GM19395 (cell line): Measurements from ENCODE around the gene PLCXD3.

ENCODE experiments used
- ATAC-seq: cut with Tn5 transposase; IDR thresholded peaks from one replicate; pipeline ENCODE4 v1.9.1; 2021; ENCODE audit warnings: mild to moderate bottlenecking, moderate library complexity; ENCODE audit not compliant: unreplicated experiment

The PLCXD3 gene

DNA sequence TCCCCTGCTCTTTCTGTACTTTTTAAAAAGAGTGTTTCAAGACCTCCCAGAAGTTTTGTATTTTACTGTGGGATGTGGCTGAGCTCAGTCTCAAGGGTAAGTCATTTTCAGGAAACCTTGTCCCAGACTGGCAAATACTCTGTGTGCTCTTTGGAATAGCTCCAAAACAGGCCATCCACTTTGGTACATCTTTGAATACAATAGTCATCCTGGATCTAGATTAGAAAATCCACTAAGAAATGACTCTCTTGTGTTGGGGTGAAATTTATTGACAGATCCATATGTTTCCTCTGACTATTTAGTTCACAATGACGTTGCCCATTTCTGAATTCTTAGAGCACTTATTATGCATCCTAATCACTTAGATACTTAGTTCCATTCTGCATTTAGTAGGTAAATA lies 95.2 kb downstream of the PLCXD3 start:
- ATAC-seq = no peak

DNA sequence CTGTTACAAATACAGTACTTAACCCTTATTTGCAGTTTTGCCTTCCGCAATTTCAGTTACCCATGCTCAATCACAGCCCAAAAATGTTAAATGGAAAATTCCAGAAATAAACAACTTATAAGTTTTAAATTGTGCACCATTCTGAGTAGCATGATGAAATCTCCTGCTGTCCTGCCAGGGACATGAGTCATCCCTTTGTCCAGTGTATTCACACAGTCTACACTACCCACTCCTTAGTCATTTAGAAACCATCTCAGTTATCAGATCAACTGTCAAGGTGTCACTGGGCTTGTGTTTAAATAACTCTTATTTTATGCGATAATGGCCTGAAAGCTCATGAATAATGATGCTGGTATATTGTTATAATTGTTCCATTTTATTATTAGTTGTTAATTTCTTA lies 95.8 kb downstream of the PLCXD3 start:
- ATAC-seq = no peak

DNA sequence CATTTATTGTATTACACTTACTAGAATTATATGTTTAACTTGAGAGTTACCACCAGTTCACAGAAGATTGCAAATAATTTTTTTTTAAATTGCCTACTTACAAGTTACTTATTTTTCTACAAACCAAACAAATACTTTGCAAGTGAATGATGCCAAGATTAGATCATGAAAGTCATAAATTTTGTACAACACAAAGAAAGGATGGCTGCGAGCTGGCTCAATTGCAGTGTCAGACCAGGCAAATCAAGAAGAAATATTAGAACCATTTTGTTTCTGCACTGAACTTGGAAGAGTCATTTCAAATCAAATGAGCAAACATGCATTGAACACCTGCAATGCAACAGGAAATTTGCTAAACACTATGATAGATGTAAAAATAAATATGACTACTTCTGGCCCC lies 97.3 kb downstream of the PLCXD3 start:
- ATAC-seq = no peak

DNA sequence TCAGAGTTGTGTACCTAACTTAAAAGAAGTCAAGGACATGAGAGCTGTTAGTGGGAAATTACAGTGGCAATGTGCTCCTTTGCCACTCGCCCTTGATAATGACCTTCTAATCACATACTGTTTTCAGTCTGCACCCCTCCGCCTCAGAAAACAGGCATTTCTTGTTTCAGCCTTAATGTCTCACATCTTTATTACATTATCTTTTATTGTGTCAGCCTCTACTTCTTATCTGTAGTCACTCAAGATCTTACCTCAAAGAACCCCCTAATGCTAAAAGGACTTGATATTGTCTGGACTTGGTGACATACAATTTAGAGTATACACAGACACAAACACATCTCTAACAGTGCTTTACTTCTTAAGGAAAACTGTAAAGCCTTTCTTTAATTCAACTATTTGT lies 97.9 kb downstream of the PLCXD3 start:
- no peak for ATAC-seq

DNA sequence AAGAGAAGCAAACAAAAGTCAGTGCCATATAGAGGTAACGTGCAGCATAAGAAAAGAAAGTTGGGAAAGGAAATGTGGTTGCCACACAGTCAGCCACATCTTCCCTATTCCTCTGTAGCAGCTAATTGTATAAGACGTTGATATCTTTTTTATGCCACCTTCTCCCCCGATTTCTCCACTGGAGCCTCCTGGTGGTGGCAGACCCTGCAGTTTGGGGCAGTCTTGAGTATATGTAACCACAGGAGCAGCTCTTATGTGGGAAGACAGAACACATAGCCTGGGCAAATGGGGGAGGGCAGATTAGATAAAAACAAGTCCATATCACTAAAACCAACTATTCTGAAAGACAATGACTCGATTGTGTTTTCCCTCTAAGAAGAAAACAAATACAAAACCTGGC lies 99.7 kb downstream of the PLCXD3 start:
- ATAC-seq = no peak

DNA sequence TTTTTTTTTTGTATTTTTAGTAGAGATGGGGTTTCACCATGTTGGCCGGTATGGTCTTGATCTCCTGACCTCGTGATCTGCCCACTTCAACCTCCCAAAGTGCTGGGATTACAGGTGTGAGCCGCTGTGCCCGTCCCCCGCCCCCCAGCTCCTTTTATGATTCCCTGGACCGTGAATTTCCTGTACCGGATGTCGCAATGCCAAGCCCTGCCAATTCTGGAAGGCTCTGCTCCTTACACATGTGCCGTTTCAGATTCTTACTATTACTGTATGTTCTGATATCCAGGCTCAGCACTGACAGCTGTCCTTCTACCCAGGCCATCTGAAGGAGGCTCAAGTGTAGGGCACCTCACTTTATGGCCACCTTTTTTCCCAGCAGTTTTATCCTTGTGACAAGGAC lies 100.1 kb downstream of the PLCXD3 start:
- no peak for ATAC-seq

DNA sequence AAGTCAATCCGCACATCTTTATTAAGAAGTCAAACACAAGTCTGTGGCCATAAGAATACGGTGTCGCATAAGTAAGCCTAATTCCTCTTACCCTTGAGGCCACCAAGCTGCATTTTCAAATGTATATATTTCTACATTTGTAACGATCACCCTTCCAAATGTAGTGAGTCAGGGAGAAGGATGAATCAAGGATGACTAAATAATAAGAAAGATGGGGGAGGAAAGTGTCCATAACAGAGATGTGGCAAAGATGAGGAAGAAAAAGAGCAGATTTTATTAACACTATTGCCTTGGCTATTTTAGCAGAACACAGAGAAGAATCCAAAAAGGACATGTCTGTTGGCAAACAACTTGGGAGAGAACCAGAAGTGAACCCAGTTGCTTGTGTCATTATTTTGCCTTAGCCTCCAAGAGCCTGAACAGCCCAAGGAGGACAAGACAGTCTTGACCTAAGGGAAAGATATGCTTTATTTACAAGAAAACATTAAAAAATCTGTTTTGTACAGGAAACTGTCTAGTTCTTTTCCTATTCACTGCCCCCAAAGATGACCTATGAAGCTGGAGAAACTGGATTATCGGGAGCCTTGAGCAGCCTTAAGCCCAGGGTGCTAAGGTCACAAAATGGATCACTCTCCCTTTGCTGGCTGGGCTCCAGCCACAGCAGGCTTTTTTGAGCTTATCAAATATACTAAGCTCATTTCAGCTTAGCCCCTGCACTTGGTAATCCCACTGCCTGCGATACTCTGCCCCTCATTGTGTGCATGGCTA lies 101.5 kb downstream of the PLCXD3 start:
- no peak for ATAC-seq

DNA sequence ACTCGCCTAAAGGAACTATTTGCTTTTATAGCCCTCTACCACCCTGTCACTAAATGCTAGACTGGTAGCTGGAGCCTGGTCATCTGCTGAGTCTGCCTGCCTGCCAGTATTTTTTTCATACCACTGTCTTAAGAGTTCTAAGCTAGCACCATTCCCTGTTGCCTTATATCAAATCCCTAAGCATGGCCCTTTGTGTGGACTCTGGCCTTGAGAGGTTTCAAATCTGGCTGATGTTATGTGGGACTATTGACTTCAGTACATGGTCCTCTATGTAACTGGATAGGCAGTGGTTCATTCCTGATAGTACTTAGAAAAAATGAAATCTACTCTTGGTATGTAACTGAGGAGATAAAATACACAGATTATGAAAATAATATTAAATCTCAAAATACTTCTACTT lies 103.5 kb downstream of the PLCXD3 start:
- no peak for ATAC-seq

DNA sequence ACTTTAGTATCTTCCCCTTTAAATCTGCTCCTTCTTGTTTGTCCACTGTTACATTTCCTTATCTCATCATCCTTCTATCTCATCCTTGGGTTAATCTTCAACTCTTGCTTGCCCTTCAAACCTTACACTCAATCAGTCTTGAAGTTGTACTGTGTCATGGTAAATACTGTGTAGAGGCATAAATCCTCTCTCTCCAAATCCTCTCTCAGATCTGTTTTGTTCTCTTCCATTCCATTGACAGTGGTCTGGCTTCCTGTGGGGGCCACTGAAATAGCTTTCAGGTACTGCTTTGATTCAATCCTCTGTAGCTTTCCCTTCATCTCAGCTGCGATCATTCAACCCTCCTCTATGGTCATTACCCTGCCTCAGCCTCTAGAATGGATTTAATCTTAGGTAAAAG lies 104.0 kb downstream of the PLCXD3 start:
- ATAC-seq = no peak

DNA sequence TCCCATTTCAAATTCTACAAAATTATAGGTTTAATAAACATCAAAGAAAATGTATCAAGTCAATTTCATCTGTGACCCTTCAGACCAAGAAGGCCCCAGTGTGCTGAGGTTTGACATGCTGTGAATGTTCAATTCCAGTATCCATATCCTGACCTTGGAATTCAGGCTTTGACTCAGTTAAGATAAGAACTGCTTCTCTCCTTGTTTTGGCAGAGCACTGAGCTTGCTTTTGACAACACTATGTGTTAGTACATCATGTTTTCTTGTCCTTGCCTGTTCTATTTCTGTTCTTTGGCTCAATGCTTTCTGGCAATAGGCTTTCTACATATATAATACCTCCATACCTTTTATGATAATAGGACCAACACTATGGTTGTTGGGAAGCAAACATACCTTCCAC lies 105.6 kb downstream of the PLCXD3 start:
- no peak for ATAC-seq

DNA sequence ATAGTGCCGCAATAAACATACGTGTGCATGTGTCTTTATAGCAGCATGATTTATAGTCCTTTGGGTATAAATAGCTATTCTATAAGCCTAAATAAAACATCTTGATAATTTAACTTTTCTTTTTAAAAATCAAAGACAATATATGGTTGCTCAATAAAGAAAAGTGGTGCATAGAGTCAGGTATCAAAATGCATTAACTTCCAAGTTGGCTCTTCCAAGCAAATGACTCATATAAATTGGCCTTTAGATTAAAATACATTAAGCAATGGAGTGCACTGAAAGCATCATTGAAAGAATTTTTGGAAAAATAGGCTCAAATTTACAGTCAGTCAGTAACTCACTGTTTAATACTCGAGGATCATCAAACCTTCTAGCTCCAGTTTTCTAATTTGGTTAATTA lies 106.6 kb downstream of the PLCXD3 start:
- no peak for ATAC-seq

DNA sequence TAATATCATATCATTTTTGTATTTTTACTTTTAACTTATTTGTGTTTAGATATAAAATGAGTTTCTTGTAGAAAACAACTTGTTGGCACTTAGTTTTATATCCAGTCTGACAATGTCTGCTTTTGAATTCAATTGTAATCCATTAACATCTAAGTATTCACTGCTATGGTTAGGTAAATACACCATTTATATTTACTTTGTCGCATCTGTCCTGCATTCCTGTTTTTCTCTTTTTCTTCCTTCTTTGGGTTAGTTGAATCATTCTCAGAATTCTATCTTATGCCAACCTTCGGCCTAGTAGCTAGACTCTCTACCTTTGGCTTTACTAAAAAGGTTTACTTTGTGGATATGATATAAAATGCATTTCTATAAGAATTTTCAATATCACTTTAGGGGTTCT lies 107.6 kb downstream of the PLCXD3 start:
- ATAC-seq = no peak

DNA sequence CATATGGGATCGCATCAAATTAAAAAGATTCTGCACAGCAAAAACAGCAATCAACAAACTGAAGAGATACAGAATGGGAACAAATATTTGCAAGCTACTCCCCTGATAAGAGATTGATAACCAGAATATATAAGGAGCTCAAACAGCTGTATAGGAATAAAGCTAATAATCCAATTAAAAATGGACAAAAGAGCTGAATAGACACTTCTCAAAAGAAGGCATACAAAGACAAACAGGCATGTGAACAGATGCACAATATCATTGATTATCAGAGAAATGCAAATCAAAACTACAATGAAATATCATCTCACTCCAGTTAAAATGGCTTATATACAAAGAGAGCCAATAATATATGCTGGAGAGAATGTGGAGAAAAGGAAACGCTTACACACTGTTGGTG lies 110.6 kb downstream of the PLCXD3 start:
- no peak for ATAC-seq

DNA sequence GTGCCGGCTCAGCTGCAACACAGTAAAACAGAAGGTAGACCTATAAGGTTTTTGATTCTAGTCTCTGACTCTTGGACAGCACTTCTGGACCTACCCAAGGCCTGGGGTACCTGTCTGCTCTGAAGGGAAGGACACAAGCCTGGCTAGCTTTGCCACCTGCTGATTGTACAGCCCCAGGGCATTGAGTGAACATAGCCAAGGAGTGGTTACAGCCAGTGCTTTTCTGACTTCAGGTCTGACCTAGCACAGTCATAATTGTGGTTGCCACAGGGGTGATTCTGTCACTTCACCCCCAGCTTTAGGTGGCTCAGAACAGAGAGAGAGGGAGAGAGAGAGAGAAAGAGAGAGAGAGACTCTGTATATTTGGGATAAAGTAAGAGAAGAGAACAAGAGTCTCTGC lies 118.4 kb downstream of the PLCXD3 start:
- no peak for ATAC-seq

DNA sequence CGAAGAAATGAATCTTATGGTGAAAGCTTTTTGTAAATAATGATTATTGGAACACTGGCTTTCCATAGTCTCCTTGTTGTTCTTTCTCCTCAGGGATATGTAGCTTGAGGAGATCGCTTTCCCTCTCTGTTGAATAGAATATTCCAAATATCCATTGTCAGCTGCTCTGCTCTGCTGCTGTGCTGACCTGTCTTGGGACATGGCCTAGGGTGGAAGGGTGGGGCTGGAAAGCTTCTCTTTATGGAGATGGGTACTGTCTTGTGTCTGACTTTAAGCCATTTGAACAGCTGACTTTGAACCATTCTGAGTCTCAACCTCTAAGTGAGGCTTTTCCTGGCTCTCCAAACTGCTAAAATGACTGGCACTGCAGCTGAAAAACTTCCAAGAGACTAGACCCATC lies 135.8 kb downstream of the PLCXD3 start:
- no peak for ATAC-seq

DNA sequence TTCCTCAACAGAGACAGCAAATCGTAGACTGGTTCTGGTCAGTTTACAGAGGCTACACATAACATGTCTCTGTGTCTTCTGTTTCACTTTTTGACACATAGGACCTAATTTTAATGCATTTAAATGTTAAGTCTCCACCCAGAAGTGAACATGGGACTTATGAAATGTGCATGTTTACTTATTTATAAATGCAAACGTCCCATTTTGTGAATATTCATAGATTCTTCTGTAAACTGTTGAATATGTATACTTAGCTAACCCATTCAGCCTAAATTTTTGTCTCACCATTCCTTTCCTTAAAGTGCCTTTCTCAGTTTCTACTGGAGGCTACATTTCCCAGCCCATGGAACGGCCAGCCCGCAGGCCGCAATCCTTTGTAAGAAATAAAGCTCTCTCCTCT lies 137.2 kb downstream of the PLCXD3 start:
- ATAC-seq = no peak

DNA sequence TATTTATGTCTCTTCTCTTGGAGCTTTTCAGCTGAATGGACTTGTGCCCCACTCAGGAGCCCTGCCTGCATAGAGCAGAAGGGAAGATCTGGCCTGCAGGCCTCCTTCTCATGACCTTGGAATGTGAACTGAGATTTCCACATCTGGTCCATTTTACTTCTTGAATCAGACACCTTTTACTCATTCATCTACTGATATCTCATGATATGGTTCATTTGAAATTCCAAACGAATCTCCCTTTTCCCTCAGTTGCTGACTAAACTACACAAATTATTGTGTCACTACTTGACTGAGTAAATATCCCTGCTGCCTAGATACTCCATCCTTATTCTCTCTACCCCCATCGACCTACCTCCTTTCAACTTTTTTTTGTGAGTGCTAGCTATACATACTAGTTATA lies 138.7 kb downstream of the PLCXD3 start:
- no peak for ATAC-seq

DNA sequence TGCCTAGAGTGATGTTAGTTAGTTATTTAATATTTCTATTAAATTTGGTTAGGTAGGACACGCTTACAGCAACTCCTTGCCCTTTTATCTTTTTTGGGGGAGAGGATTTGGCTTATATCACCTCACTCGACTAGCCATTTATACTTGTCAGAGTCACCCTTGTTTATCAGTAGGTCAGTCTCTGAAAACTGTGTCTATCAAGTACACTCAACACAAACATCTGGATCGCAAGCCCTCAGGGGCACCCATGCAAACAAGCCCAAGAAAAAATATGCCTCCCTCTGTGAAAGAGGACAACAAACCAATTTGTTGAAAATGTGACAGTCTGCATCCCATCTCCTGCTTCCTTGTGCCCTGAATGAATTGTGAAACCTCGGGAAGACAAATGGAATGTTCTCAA lies 139.9 kb downstream of the PLCXD3 start:
- ATAC-seq = no peak

DNA sequence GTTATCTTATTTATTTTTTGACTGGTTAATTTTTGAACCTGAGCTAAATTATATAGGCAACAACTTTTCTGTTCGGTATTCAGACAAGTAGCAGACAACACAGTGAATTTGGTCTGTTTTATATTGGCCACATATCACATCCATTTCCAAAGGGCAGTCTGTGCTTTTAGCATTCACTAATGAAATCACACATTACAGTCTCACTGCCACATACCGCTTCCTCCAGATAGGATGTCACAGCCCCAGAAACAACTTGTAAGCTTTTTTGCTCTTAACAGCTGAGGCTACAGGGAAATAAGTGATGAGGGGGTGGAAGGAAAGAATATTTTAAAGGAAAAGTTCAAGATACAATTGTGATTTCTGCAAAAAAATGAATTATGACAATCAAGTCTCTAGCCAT lies 140.6 kb downstream of the PLCXD3 start:
- no peak for ATAC-seq

DNA sequence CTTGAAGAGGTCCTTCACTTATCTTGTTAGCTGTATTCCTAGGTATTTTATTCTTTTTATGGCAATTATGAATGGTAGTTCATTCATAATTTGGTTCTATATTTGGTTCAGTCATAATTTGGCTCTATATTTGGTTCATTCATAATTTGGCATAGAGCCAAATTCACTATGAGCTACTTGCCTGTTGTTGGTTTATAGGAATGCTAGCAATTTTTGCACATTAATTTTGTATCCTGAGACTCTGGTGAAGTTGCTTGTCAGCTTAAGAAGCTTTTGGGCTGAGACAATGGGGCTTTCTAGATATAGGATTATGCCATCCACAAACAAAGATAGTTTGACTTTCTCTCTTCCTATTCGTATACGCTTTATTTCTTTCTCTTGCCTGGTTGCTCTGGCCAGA lies 142.2 kb downstream of the PLCXD3 start:
- no peak for ATAC-seq

DNA sequence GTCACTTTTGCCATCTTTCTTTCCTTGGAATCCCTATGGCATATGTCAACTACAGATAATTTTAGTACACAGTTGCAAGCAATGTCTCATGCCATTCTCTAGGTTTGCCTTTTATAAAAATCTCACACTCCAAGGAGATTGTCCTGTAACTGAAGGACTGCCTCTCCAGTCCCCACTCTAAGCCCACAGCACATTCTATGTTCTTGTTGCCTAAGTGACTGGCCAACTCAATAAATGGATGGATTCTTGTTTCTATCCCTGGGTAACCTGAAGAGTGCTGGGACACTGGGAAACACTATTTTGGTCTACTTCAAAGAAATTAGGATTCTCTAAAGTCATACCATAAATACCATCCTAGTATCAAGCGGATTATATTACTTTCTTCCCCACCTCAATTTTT lies 145.0 kb downstream of the PLCXD3 start:
- no peak for ATAC-seq

DNA sequence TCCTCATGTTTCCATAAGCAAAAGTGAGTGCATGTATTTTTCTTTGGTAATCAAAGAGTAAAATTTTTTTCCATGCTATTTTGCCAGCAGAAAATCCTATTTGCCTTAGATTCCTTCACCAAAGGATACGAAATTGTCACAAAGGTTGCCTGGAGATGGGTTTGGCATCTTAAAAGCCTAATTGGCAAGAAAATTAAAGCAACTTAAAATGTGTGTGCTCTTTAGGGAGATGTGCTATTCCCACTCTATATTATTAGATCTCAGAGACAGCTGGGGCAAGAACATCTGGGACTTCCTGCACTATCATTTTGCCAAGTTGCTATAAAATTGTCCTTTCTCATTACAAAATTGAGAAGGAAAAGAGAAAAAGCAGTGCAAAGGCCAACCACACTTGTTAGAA lies 146.1 kb downstream of the PLCXD3 start:
- ATAC-seq = no peak

DNA sequence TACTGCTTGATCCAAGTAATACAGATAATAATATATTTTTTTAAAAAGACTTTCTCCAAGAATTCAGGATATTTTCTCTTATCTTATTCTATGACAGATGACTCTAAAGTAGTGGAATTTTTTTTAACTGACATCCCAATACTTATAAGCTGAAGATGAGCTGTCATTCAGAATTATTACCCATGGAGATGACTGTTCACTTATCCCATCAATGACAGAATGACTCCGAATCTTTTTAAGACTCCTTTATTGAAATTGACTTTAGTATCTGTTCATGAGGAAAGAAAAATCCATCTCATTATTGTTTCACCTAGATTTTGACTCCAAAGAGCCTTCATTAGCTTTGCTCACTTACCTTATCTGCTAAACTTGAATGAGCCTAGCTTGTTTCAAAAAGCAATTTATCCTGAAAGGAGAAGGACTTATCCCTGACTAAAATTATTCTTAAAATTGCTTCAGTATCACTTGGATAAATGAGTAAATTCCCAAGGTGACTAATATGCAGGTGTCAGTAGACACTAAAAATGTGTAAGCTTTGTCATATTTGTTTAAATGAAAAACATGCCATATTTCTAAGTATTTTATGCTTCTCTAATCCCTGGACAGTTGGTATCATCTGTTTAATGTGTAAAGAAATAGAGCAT lies 146.9 kb downstream of the PLCXD3 start:
- no peak for ATAC-seq
